Urinary bladder (tissue), 4 donors: ENCODE results near the gene IL4R. TPM values are rescaled to one million over a fixed set of nuclear protein-coding genes. Genes with fewer than 3 reads are reported as not detected.
A peak's percentile ranks its signal among the peaks of the same experiment; 100 is the strongest.

Source experiments
- DNase-seq: peaks from one replicate; pipeline ENCODE4 v3.0.0-alpha.2; 2015; ENCODE audit errors: extremely low spot score
- H3K27ac ChIP-seq: one replicate; pipeline ENCODE4 v1.5.1; 2013; ENCODE audit warnings: low read depth, mild to moderate bottlenecking, moderate library complexity
- H3K36me3 ChIP-seq: one replicate; pipeline ENCODE4 v1.6.1; 2013; ENCODE audit warnings: mild to moderate bottlenecking, moderate library complexity; ENCODE audit not compliant: insufficient read depth
- H3K4me1 ChIP-seq: one replicate; pipeline ENCODE4 v1.6.1; 2013; ENCODE audit warnings: mild to moderate bottlenecking, moderate library complexity; ENCODE audit not compliant: insufficient read depth
- H3K4me3 ChIP-seq: one replicate; pipeline ENCODE4 v1.5.1; 2013; ENCODE audit warnings: low read depth, low read length
- WGBS: extraction: QIAGEN DNeasy Blood & Tissue Kit; methylation state at CpG from one replicate; pipeline ENCODE4 v1.1.7; 2013; 5-methylcytosine and 5-hydroxymethylcytosine counted together
- polyA plus RNA-seq: library from polyadenylated mRNA; stranded (reverse); fragments of 200-250 nt; gene quantifications from one replicate; pipeline ENCODE4 v1.2.3, GENCODE V29; 2013
- total RNA-seq: library from RNA; depleted of rRNA; stranded (reverse); fragments of >200 nt; gene quantifications from one replicate; pipeline ENCODE4 v1.2.3, GENCODE V29; 2014
- donor health status: healthy with polysubstance abuse.
- donor health status: healthy.

IL4R gene
- total and polyA plus RNA-seq, 2 donors: 26.2 to 75.2 TPM

DNA sequence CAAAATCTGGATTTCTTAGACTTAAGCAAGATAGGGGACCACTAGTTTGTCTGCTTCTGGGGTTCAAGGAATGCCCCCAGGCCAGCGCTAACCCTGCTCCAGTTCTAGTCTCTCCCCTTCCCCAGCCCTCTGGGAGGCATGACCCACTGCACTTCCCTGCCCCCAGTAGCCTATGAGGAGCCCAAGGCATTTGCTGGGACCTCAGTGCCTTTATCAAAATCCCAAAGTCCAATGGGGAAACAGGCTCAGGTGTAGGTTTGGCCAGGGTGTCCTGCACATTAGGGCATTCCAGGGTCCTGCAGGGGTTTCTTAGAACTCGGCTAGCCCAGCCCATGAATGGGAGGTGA lies 1.2 kb downstream of the IL4R start:
- peak overlapping the region; percentile 19 for H3K27ac ChIP-seq
- no peak for DNase-seq
- 71% methylated on average over 2 of the region's 2 CpGs for WGBS
- H3K36me3 ChIP-seq: no peaks in the 10 kb centered on the region
- peak overlapping the region; percentile 19 for H3K4me3 ChIP-seq
- H3K4me1 ChIP-seq: no peaks in the 10 kb centered on the region

GRCh38 chr16:27315333-27316037 lies 1.7 kb downstream of the IL4R start:
- H3K36me3 ChIP-seq: no peaks in the 10 kb centered on the region
- no peaks in the 10 kb centered on the region for H3K4me1 ChIP-seq
- 33% methylated on average over 9 of the region's 9 CpGs for WGBS
- H3K27ac ChIP-seq: peak overlapping the region; percentile 19
- peak overlapping the region; percentile 21 for H3K4me3 ChIP-seq
- no peak for DNase-seq

DNA sequence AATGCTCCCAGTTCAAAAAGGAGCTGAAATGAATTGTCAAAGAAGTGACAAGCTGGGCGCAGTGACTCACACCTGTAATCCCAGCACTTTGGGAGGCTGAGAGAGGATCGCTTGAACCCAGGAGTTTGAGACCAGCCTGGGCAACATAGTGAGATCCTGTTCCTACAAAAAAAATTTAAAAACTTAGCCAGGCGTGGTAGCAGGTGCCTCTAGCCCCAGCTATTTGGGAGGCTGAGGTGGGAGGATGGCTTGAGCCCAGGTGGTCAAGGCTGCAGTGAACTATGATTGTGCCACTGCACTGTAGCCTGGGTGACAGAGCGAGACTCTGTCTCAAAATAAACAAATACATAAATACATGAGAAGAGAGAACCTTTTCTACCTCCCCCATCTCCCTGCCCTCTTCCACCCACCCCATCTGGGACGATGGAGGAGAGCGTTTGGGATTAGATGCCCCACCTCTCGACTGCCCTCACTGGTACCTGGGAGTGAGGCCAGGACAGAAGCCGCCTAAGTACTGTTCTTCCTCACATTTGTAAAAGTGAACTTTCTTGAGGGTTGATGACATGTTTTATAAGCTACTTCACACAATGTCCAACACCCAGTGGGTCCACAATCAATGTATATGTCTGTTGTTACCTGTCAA lies 2.4 kb downstream of the IL4R start:
- Histone ChIP-seq H3K27ac (no peak overlapping the region), H3K4me3 (no peak overlapping the region), H3K36me3 (no peaks in the 10 kb centered on the region), H3K4me1 (no peaks in the 10 kb centered on the region)
- 54% methylated on average over 8 of the region's 8 CpGs for WGBS
- no peak for DNase-seq

DNA sequence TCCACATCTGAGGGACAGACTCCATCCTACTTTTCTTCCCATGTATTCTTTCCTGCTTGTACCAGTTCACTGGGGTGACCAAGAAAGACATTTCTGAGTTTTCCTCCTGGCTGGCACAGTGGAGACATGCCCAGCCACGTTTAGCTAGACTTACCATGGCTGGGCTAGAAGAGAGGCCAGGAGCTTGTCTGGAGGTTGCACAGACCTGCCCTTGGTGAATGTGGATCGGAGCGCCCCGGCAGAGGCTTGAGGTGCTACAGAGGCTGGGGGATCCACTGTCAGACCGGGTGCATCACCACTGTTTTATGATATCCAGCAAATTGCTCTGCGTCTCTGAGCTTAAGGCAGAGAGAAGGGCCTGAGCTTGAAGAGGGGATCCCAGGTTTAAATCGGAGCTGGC lies 3.5 kb downstream of the IL4R start:
- Histone ChIP-seq H3K4me1 (no peaks in the 10 kb centered on the region), H3K36me3 (no peaks in the 10 kb centered on the region), H3K4me3 (no peak overlapping the region), H3K27ac (no peak overlapping the region)
- DNase-seq: no peak
- WGBS: 51% methylated on average over 7 of the region's 7 CpGs

GRCh38 chr16:27317738-27318391 lies 4.1 kb downstream of the IL4R start:
- WGBS: 76% methylated on average over 10 of the region's 10 CpGs
- no peaks in the 10 kb centered on the region for H3K4me1 ChIP-seq
- DNase-seq: no peak
- H3K4me3 ChIP-seq: no peak overlapping the region
- peak overlapping the region; percentile 25 for H3K27ac ChIP-seq
- H3K36me3 ChIP-seq: no peaks in the 10 kb centered on the region

- Histone ChIP-seq H3K4me1 (no peaks in the 10 kb centered on the region), H3K36me3 (no peaks in the 10 kb centered on the region), H3K27ac (peak overlapping the region; percentile 48), H3K4me3 (no peak overlapping the region)
- WGBS: 41% methylated on average over 18 of the region's 18 CpGs
- DNase-seq: peak; percentile 43
Measured at GRCh38 chr16:27318392-27319256, 4.8 kb downstream of the IL4R start.

GRCh38 chr16:27319257-27319965 lies 5.6 kb downstream of the IL4R start:
- 90% methylated on average over 13 of the region's 13 CpGs for WGBS
- DNase-seq: no peak
- H3K4me1 ChIP-seq: no peaks in the 10 kb centered on the region

GRCh38 chr16:27320261-27321012 lies 6.7 kb downstream of the IL4R start:
- H3K27ac ChIP-seq: peak overlapping the region; percentile 44

More at GRCh38 chr16:27319257-27319965, 5.6 kb downstream of the IL4R start:
- peak overlapping the region; percentile 48 for H3K27ac ChIP-seq
- no peaks in the 10 kb centered on the region for H3K36me3 ChIP-seq
- H3K4me3 ChIP-seq: no peak overlapping the region

DNA sequence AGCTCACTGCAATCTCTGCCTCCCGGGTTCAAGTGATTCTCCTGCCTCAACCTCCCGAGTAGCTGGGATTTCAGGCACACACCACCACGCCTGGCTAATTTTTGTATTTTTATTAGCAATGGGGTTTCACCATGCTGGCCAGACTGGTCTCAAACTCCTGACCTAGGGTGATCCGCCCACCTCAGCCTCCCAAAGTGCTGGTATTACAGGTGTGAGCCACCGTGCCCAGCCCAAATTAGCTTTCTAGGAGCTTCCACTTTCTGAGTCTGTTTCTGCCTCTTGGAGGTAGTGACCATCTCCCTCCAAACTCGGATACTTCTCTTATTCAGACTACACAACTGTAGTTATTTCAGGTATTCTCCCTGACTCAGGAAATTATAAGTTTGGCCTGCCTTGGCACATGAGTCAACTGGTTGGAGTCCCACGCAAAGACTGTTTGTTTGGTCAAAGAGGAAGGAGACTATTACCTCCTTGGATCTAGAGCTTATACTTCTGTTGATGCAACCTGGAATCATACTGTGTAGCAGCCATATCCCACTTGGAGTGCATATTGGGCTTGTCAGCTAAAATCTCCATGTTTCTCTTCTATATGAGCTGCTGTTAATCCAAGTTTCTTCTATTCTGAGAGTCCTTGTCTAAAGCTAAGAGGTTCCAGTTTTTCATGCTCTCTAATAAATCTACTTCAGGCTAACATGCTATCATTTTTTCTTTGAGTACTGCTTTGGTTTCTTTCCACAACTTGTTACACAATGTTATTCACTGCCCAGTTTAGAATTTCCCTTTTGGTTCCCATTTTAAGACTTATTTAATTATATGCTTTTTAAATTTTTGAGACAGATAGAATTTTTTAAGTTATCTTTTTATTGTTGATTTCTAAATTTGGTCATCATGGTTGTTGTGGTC lies 7.5 kb downstream of the IL4R start:
- WGBS: 85% methylated on average over 7 of the region's 7 CpGs
- H3K36me3 ChIP-seq: no peaks in the 10 kb centered on the region
- H3K27ac ChIP-seq: no peak overlapping the region
- H3K4me3 ChIP-seq: no peak overlapping the region
- no peaks in the 10 kb centered on the region for H3K4me1 ChIP-seq
- DNase-seq: no peak

More at GRCh38 chr16:27320261-27321012, 6.7 kb downstream of the IL4R start:
- 67% methylated on average over 12 of the region's 12 CpGs for WGBS
- no peaks in the 10 kb centered on the region for H3K36me3 ChIP-seq
- DNase-seq: no peak
- H3K4me3 ChIP-seq: no peak overlapping the region
- no peaks in the 10 kb centered on the region for H3K4me1 ChIP-seq

- Histone ChIP-seq H3K27ac (peak overlapping the region; percentile 81), H3K36me3 (no peaks in the 10 kb centered on the region), H3K4me1 (no peaks in the 10 kb centered on the region), H3K4me3 (no peak overlapping the region)
- no peak for DNase-seq
- 86% methylated on average over 9 of the region's 9 CpGs for WGBS
Measured at GRCh38 chr16:27322858-27323780, 9.3 kb downstream of the IL4R start.
